ENCODE data around the gene MAML2.

MAML2 gene

GRCh38 chr11:95968585-95968984 is 374.4 kb downstream of the MAML2 start:
- no peak for DNase-seq (ENCODE audit: low read depth in 2 of 2)

- no peak for DNase-seq (ENCODE audit: low read depth in 2 of 2)
Measured at GRCh38 chr11:95964281-95964680, 378.7 kb downstream of the MAML2 start.

- no peak for DNase-seq (ENCODE audit: low read depth in 2 of 2)
Measured at GRCh38 chr11:95961758-95962157, 381.2 kb downstream of the MAML2 start.

- no peak for DNase-seq (ENCODE audit: low read depth in 2 of 2)
Measured at GRCh38 chr11:95950905-95951304, 392.1 kb downstream of the MAML2 start.

- no peak for DNase-seq (ENCODE audit: low read depth in 2 of 2)
Measured at GRCh38 chr11:95948637-95949036, 394.4 kb downstream of the MAML2 start.

- DNase-seq (ENCODE audit: low read depth in 2 of 2), result no peak
Measured at GRCh38 chr11:95944623-95945022, 398.4 kb downstream of the MAML2 start.

GRCh38 chr11:95943546-95943945 is 399.4 kb downstream of the MAML2 start:
- DNase-seq (ENCODE audit: low read depth in 2 of 2), result no peak

- no peak for DNase-seq (ENCODE audit: low read depth in 2 of 2)
Measured at GRCh38 chr11:95939091-95939490, 403.9 kb downstream of the MAML2 start.

GRCh38 chr11:95937358-95937757 is 405.6 kb downstream of the MAML2 start:
- DNase-seq (ENCODE audit: low read depth in 2 of 2), result no peak

- no peak for DNase-seq (ENCODE audit: low read depth in 2 of 2)
Measured at GRCh38 chr11:95933594-95933993, 409.4 kb downstream of the MAML2 start.

- no peak for DNase-seq (ENCODE audit: low read depth in 2 of 2)
Measured at GRCh38 chr11:95931916-95932315, 411.1 kb downstream of the MAML2 start.

GRCh38 chr11:95930948-95931347 is 412.0 kb downstream of the MAML2 start:
- no peak for DNase-seq (ENCODE audit: low read depth in 2 of 2)

- DNase-seq (ENCODE audit: low read depth in 2 of 2), result no peak
Measured at GRCh38 chr11:95926726-95927125, 416.3 kb downstream of the MAML2 start.
